ENCODE results near the gene DCAF4. TPM values are rescaled to one million over a fixed set of nuclear protein-coding genes. Genes with fewer than 3 reads are reported as not detected.

DCAF4 gene
- total RNA-seq, 1 experiment from 2014 or later: 16.1 TPM

DNA sequence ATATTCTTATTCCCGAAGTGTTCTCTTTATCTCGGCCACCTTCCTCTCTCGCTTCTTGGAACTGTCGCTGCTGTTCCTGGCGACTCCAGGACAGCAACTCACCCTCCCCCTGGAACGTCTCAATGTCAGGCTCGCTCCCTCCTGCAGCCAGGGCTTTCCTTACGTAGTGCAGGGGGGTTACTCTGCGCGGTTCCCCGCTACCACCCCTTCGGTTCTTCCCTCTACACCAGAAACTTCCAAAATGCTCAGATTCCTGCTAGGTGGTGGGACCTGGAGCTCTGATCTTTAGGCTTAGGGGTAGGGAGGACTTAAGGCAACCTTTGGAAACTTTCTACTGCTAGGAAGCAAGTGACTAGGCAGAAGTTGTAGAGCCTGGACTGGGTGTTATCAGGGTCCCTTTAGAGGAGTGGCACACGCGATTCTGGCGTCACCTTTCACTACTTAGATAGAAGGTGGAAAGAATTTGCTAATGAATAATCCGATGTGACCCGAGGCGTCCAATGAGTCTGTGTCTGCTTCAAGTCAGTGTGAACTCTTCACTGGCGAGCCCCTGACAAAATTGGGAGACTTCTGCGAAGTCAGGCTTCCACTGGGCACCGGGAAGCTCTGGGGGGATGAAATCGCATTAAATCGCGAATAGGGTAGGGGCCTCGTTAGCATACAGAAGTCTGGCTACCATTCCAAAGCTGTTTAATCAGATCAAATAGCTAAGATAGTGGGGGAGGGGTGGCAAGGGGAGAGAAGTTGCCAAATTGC is 31.5 kb upstream of the DCAF4 start:
- no peak for DNase-seq (ENCODE audit: low read depth)

DNA sequence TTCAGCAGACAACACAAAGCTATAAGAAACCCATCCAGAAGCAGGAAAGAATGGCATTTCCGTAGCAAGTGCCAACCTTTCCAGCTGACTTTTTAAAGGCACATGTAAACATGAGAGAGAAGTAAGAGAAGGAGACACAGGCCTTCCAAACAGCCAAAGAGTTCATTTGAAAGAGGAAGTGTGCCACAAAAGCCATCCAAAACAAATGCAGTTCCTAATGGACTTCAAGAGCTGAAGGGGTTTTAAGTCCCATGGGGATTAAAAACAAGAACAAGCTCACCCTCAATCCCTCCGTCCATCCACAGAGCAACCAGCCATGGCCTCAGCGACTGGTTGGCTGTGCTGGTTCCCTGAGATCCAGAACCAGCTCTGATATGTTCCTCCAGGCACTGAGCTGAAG is 27.8 kb upstream of the DCAF4 start:
- no peak for DNase-seq (ENCODE audit: low read depth)

DNA sequence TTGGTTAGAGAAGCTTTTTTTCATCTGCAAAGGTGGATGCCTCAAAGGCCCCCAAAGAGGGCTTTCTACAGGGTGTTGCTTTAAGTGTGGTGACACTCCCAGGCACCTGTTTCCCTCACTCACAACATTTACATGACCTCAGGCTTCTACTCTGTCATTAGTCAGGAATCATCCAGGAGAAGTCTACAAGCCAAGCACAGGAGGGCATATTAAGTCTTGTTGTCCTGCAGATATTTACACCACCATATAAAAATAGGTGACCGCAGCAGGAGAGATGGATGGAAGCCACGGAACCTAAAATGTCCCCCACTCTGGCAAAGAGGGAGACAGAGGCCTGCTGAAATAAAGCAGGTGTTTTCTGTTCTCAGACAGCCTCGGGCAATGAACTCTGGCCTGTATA is 24.9 kb upstream of the DCAF4 start:
- DNase-seq (ENCODE audit: low read depth): peak; percentile 36

DNA sequence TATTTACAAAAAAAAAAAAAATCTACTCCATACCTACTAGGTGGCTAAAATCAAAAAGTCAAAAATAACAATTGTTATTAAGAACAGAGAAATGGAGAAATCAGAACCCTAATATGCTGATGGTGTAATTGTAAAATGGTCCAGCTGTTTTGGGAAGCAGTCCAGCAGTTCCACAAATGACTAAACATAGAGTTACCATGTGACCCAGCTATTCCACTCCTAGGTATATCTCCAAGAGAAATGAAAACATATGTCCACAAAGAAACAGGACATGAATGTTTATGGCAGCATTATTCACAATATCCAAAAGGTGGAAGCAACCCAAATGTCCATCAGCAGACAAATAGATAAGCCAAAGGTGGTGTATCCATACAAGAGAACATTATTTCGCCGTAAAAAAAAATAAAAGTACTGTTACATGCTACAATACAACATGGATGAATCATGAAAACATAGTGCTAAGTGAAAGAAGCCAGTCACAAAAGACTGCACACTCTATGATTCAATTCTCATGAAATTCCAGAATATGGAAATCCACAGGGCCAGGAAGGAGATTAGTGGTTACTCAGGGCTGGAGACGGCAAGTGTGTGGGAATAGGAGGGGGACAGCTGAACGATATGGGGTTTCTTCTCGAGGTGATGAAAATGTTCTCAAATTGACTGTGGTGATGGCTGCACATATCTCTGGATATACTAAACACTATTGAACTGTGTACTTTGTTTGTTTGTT is 23.3 kb upstream of the DCAF4 start:
- peak; percentile 71 for DNase-seq (ENCODE audit: low read depth)

DNA sequence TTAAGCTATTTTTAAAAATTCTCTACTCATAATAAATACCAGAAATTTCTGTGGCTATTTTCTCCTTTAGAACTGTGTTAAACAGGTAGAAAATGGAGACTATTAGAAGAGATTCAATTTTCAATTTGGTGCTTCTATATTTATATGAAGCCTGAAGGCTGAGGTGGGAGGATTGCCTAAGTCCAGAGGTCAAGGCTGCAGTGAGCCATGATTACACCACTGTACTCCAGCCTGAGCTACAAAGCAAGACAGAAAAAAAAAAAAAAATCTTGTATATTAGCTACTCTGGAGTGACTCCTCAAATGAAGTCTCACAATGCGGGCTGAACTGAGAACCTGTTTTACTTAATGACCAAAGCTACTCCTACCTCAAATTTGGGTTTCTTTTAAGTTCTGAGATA is 22.5 kb upstream of the DCAF4 start:
- DNase-seq (ENCODE audit: low read depth): no peak

DNA sequence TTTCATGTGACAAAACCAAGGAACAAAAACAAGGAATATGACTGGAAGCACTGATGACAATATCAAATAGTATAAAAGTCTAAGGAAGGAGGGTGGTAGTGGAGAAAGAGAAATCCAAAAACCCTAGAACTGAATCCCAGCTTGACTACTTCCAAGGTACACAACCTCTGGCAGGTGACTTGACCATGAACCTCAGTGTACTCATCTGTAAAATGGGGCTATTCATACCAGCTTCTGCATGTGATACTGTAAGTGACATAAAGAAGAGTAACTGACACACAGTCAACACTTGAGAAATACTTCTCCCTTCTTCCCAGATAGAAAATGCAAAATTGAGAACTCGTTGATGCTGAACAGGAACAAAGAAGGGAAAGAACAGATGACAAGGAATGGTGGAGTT is 22.0 kb upstream of the DCAF4 start:
- DNase-seq (ENCODE audit: low read depth): no peak

DNA sequence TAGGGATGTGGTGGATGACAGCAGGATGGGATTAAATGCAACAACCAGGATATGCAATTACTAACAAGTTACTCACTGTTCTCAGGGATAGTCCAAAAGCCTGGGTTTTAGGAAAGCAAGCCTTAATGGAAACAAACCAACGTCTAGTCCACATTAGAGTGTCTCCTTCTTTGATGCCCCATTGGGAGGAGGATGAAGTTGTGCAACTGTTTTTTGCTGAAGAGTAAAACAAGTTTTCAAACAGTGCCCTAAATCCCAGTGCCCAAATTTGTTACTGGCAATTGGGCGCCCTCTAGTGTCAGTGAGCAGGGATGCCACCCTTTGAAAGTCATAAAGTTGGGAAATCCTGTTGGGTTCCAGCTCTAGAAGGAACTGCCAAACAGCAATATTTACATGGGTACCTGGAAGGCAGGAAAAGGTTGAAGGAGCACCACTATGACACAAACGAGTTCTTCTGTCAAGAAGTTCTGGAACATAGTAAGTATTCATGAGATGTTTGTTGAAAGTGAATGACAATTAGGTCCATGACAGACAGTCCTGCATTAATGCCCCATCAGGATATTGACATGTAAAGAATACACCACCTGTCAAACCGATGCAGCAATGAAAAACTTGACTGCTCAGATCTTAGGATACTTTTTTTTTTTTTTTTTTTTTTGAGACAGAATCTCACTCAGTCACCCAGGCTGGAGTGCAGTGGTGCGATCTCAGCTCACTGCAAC is 21.3 kb upstream of the DCAF4 start:
- DNase-seq (ENCODE audit: low read depth): peak; percentile 86

DNA sequence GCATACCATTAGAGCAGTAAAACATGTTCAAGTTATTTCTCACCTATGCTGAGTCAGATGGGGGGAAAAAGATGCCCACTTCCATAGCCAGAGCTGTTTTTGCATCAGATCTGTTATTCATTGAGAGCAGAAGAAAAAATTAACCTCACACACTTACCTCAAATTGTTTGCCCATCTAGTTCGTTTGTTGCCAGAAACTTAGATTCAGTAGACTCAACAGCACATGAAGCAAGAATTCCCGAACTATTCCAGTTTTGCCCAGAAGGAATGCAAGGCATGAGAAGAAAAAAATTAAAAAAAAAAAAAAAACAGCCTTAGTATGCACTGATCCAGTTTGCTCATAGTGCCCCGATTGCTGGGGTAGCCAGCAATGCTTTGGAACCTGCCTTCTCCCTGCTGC is 19.9 kb upstream of the DCAF4 start:
- DNase-seq (ENCODE audit: low read depth): peak; percentile 54

DNA sequence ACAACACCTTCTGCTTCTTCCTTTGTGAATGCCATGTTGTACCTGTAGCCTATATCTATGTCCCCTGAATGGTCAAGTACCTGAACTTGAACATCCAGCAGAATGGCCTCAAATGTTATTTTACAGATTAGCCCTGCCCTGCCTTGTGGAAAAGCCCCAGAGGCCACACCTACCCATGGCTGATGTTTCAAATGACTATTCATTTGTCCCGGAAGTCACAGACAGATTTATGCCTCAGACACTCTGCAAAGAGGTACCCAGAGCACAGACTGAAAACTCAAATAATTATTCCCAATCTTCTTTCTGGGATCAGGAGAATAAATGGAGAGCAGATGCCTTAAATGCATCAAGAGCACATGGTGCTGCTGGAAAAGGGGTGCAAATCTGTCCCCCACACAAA is 19.4 kb upstream of the DCAF4 start:
- no peak for DNase-seq (ENCODE audit: low read depth)

DNA sequence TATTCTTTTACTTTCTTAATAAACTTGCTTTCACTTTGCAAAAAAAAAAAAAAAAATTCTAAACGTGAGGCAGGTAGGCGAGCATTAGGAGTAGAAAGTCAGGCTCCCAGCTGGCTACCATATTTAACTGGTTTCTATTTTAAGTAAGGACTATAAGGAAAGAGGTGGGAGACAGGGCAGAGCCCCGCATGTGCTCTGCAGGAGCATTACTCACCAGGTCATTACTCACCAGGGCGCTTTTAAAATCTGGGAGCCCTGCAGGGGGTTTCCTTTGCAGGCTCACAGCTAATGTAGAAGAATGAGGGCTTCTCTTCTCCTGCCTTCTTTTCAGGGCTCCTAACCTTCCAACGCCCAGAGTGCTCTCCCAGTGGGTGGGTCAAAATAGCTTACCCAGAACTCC is 18.4 kb upstream of the DCAF4 start:
- peak; percentile 66 for DNase-seq (ENCODE audit: low read depth)

DNA sequence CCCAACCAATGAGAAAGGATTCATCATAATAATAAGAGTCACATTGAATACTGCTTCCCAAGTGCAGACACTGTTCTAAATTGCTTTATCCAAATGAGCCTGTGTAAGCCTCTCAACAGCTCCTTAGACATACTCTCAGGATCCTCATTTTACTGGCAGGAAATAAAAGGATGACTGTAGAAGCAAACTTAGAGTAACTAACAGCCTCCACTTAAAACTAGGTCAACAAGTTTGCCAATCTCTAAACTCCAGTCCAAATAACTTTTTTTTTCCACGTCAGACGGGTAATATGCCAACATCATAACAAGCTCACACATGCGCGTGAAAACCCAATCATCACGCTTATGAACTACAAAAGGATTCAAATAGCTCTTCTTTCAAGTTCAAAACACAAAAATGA is 17.1 kb upstream of the DCAF4 start:
- peak; percentile 10 for DNase-seq (ENCODE audit: low read depth)

DNA sequence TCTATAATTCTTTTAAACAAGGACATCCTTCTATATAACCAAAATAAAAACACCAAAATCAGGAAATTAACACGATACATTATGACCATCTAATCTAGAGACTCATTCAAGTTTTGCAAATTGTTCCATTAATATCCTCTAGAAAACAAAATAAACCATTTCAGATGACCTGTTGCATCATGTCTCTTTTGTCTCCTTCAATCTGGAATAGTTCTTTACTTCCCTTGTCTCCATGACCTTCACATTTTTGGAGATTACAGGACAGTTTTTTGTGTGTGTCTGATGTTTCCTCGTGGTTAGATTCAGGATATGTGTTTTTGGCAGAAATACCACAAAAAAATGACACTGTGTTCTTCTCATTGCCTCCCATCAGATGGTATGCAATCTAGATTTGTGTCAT is 12.5 kb upstream of the DCAF4 start:
- no peak for DNase-seq (ENCODE audit: low read depth)

DNA sequence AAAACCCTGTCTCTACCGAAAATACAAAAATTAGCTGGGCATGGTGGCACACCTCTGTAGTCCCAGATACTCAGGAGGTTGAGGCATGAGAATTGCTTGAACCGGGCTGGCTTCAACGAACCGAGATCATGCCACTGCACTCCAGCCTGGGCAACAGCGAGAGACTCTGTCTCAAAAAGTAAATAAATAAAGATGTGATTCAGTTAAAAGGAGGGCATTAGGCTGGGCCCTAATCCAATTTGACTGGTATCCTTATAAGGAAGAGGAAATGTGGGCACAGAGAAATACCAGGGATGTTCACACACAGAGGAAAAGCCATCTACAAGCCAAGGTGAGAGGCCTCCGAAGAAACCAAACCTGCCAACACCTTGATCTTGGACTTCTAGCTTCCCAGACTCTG is 10.1 kb upstream of the DCAF4 start:
- DNase-seq (ENCODE audit: low read depth): peak; percentile 42

DNA sequence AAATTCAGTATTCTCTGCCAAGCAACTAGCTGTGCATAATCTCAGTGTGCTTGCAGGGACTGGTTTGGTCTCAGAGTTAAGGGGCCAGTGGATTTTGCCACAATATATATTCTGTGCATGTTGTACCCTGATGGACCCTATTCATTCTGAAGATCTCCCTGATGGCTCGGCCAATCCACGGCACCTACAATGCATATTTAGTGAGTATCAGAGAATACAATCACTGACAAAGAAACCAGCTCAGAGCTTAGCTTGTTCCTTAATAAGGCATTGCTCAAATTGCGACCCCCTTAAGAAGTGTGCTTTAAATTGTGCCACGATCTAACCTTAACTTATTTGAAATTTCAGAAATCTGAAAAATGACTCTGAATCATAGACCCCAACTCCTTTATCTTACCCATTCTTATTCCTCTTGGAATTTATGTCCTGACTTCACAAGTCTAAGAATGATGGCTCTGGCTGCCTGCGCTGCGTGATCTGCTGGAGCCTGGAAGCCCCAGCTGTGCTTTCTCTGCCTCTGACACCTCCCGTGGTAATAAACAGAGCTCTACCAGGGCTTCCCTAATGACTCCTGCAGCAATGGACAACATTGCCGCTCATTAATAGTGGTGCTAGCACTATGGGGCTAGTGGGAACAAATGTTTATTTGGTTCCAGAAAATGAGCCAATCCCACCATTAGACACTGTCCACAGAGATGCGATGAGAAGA is 9.0 kb upstream of the DCAF4 start:
- no peak for DNase-seq (ENCODE audit: low read depth)

DNA sequence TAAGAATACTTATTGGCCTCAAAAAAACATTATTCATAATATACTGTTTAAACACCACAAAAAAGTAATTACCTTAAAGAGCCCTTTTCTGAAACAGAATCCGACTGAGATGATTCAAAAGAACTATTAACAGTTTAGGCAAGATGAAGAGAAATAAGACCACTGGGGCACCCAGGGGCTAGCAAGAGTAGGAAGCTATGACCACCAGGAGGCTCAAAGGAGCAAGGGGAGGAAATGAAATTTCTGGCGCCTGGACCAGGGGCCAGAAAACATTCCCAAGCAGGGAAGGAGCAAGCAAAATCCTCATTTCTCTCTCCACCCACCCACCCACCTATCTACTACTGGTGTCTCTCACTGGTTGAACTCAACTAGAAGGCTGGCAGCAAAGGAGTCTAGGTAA is 6.3 kb upstream of the DCAF4 start:
- DNase-seq (ENCODE audit: low read depth): no peak

DNA sequence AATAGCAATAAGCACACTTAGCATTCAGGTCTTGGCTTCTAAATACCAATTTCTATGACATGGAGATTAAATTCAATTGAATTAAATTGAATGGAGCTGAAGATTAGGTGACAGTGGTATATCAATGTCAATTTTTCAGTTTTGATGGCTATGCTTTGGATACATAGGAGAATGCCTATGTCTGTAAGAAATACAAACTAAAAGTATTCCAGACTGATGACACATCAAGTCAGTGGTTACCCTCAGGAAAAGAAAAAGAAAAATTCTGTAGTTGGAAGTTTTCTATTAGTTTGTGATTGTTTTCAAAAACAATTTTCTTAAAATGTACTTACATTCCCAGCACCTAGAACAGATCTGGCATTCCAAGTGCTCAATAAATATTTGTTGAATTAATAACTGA is 4.9 kb upstream of the DCAF4 start:
- no peak for DNase-seq (ENCODE audit: low read depth)

DNA sequence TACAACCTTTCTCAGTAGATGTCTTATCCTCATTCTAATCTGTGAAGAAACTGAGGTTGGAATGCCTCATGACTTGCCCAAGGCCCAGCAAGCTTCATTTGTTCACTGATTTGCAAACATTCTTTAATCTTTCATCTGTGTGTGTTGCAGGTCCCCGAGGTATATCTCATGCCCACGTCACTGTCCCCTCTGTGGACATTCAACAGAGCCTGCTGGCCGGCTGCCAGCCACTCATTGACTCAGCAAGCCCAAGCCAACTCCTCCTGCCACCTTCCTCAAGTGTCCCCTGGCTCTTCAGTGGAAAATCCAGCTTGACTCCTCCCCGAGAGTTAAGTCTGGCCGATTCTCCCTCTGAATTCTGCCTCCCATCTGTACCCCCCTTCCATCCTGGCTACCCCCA is 1.9 kb upstream of the DCAF4 start:
- DNase-seq (ENCODE audit: low read depth): no peak

DNA sequence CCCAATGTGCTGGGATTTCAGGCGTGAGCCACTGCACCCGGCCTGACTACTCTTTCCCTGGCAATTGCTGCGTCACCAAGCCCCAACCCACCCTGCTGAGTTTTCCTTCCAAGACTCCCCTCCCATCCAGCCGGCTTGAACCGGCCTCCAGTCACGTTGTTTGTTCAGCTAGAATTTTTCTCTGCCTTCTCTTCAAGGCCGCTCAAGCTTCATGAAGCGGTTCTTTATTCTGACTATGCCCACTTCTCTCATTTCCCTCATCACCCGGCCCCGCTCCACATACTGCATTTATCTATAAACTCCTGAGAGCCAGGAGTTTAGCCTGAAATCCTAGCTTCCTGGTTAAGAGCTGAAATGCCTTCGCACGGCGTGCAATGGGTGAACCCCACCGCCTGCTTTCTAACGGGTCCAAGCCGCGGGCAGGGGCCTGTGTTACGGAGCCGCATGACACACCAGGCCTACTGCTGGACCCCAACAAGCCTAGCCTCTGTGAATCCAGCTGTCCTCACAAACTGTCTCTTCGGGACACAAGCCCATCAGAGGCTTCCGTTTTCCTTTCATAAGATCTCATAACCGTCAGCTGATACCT is 999 bp upstream of the DCAF4 start:
- DNase-seq (ENCODE audit: low read depth): no peak

DNA sequence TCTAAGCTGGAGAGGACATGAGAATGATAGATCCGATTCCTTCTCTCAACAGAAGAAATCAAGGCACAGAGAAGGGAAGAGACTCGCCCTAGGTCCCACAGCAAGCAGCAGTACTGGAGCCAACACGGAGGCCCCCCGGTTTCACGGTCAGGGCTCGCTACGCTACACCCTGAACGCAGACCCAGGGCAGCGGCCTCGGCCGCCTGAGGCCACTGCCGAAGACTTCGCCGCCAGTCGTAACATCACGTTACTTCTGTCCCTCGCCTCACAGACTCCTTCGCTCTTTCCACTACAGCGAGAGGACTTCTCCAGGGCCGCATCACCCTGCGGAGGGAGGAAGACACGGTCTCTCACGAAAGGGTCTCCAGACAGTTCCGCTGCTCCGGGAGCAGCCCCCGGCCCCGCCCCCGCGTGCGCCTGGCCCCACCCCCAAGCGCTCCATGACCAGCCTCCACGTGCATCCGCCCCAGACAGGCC is 411 bp upstream of the DCAF4 start:
- no peak for DNase-seq (ENCODE audit: low read depth)

DNA sequence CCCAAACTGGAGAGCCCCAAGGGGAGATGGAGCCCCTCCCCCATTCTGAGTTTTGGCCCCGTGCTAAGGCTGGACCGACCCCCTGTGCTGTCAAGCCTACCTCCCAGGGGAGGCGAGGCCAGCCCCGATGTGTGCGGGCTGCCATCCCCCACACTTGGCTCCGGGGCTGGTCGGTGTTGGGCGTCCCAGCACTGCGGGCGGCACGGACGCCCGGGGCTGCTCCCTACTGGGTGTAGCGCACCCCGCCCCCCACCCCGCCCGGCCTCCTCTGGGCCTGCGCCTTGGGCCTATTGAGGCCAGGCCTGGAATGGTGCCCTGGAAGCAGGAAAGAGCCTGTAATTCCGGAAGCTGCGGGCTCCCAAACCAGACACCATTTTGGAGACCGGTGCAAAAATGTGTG is 2.6 kb downstream of the DCAF4 start:
- DNase-seq (ENCODE audit: low read depth): no peak

DNA sequence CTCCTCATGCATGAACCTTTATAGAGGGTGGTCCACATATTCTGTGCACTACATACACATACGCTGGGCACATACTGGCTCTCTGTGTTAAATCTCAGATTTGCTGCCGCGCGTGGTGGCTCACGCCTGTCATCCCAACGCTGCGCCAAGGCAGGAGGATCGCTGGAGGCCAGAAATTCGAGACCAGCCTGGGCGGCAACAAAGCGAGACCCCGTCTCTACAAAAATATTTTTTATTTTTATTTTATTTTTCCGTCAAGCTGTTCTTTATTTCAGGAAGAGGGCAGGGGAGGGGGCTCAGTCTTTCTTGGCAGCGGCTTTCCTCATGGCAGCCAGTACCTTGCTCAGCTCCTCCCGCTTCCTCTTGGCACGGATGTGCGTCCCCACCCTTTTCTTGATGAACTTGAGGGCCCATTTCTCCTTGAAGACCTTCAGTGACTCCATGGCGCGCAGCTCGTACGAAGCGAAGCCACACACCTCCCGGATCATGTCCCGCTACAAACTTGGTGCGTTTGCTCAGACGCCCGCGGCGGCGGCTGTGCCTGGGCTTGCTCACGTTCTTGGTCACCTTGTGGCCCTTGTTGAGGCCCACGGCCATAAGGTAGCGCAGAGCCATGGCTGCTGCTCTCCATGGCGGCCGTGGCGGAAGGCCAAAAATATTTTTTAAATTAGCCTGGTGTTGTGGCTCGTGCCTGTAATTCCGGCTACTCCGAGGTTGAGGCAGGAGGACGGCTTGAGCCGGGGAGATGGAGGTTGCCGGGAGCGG is 3.2 kb downstream of the DCAF4 start:
- DNase-seq (ENCODE audit: low read depth): no peak
